OCI-LY3 (cell line): Measurements from ENCODE around the gene OSTN.

Experiments
- EZH2phosphoT487 ChIP-seq: fragments of 200-600 bp; shearing (Covaris generic); IDR thresholded peaks from 2 replicates; pipeline ENCODE4 v1.6.1; 2018; ENCODE audit warnings: antibody characterized with exemption, mixed run types, low read depth
- TF ChIP-seq, protein P1 (sequence below): fragments of 200-600, 300-600 bp; sonication (generic); IDR thresholded peaks from 2 replicates; pipeline ENCODE4 v1.5.1; 2014; ENCODE audit warnings: antibody characterized with exemption, low read length, low read depth

DNA sequence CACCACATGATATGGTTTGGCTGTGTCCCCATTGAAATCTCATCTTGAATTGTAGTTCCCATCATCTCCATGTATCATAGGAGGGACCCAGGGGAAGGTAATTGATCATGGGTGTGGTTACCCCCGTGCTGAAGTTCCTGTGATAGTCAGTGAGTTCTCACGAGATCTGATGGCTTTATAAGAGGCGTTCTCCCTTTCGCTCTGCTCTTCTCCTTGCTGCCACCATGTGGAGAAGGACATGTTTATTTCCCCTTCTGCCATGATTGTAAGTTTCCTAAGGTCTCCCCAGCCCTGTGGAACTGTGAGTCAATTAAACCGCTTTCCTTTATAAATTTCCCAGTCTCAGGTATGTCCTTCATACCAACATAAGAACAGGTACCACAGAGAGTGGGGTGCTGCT is 21.9 kb downstream of the OSTN start:
- TF ChIP-seq, protein P1, sequence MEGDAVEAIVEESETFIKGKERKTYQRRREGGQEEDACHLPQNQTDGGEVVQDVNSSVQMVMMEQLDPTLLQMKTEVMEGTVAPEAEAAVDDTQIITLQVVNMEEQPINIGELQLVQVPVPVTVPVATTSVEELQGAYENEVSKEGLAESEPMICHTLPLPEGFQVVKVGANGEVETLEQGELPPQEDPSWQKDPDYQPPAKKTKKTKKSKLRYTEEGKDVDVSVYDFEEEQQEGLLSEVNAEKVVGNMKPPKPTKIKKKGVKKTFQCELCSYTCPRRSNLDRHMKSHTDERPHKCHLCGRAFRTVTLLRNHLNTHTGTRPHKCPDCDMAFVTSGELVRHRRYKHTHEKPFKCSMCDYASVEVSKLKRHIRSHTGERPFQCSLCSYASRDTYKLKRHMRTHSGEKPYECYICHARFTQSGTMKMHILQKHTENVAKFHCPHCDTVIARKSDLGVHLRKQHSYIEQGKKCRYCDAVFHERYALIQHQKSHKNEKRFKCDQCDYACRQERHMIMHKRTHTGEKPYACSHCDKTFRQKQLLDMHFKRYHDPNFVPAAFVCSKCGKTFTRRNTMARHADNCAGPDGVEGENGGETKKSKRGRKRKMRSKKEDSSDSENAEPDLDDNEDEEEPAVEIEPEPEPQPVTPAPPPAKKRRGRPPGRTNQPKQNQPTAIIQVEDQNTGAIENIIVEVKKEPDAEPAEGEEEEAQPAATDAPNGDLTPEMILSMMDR, result peak; percentile 17; the same call in 1 of the 2 replicates
- no peak for TF ChIP-seq EZH2phosphoT487
